H9 (cell line): ENCODE data around the gene NEURL2. TPM values are rescaled to one million over a fixed set of nuclear protein-coding genes. Genes with fewer than 3 reads are reported as not detected.

ENCODE experiments used
- DNase-seq: peaks from one replicate; pipeline ENCODE4 v3.0.0-alpha.2; 2017
- H2AFZ ChIP-seq: one replicate; pipeline ENCODE4 v1.6.1; 2013; ENCODE audit warnings: mild to moderate bottlenecking, low read length, control low read depth, moderate library complexity
- H2AK5ac ChIP-seq: 2 replicates; pipeline ENCODE4 v1.6.1; 2013; ENCODE audit warnings: low read length, control low read depth, mixed read lengths; ENCODE audit not compliant: insufficient read length
- H2BK120ac ChIP-seq: one replicate; pipeline ENCODE4 v1.6.1; 2013; ENCODE audit warnings: low read depth, mild to moderate bottlenecking, low read length, control low read depth, inconsistent platforms; ENCODE audit not compliant: poor library complexity, severe bottlenecking
- H2BK12ac ChIP-seq: 2 replicates; pipeline ENCODE4 v1.6.1; 2013; ENCODE audit warnings: low read length, control low read depth, mixed read lengths, low read depth; ENCODE audit not compliant: insufficient read length
- H2BK15ac ChIP-seq: 2 replicates; pipeline ENCODE4 v1.6.1; 2013; ENCODE audit warnings: low read depth, low read length, control low read depth
- H2BK20ac ChIP-seq: one replicate; pipeline ENCODE4 v1.6.1; 2013; ENCODE audit warnings: low read depth, mild to moderate bottlenecking, low read length, control low read depth, inconsistent platforms; ENCODE audit not compliant: poor library complexity, severe bottlenecking
- H2BK5ac ChIP-seq: 2 replicates; pipeline ENCODE4 v1.6.1; 2013; ENCODE audit warnings: low read length, control low read depth, mixed read lengths; ENCODE audit not compliant: insufficient read length
- H3K14ac ChIP-seq: 2 replicates; pipeline ENCODE4 v1.6.1; 2013; ENCODE audit warnings: low read length, control low read depth; ENCODE audit not compliant: insufficient read depth
- H3K18ac ChIP-seq: 2 replicates; pipeline ENCODE4 v1.6.1; 2013; ENCODE audit warnings: low read depth, mild to moderate bottlenecking, mixed read lengths, low read length, control low read depth; ENCODE audit not compliant: insufficient read length
- H3K23ac ChIP-seq: 2 replicates; pipeline ENCODE4 v1.6.1; 2013; ENCODE audit warnings: low read length, control low read depth, mixed read lengths, low read depth; ENCODE audit not compliant: insufficient read length
- H3K23me2 ChIP-seq: 2 replicates; pipeline ENCODE4 v1.6.1; 2013; ENCODE audit warnings: low read depth, mild to moderate bottlenecking, mixed read lengths, low read length, control low read depth; ENCODE audit not compliant: insufficient read length, poor library complexity, severe bottlenecking
- H3K27ac ChIP-seq: 2 replicates; pipeline ENCODE4 v1.5.1; 2013; ENCODE audit warnings: low read length, control low read depth, mixed read lengths, low read depth; ENCODE audit not compliant: insufficient read length
- H3K27me3 ChIP-seq: 2 replicates; pipeline ENCODE4 v1.6.1; 2013; ENCODE audit warnings: low read length, control low read depth, inconsistent platforms; ENCODE audit not compliant: insufficient read depth
- H3K4ac ChIP-seq: 2 replicates; pipeline ENCODE4 v1.6.1; 2013; ENCODE audit warnings: low read depth, mild to moderate bottlenecking, control low read depth, inconsistent platforms, low read length, moderate library complexity
- H3K4me1 ChIP-seq: 2 replicates; pipeline ENCODE4 v1.6.1; 2013; ENCODE audit warnings: low read length, control low read depth, inconsistent platforms; ENCODE audit not compliant: insufficient read depth
- H3K4me2 ChIP-seq: 2 replicates; pipeline ENCODE4 v1.6.1; 2013; ENCODE audit warnings: low read length, control low read depth, mixed read lengths; ENCODE audit not compliant: insufficient read length, insufficient read depth
- H3K56ac ChIP-seq: 2 replicates; pipeline ENCODE4 v1.6.1; 2013; ENCODE audit warnings: low read depth, mild to moderate bottlenecking, mixed read lengths, low read length, control low read depth; ENCODE audit not compliant: insufficient read length
- H3K79me1 ChIP-seq: 2 replicates; pipeline ENCODE4 v1.6.1; 2013; ENCODE audit warnings: low read depth, mild to moderate bottlenecking, moderate library complexity, low read length, control low read depth, inconsistent platforms; ENCODE audit not compliant: insufficient read depth, poor library complexity, severe bottlenecking
- H3K79me2 ChIP-seq: 2 replicates; pipeline ENCODE4 v1.6.1; 2013; ENCODE audit warnings: low read length, control low read depth, inconsistent platforms; ENCODE audit not compliant: insufficient read depth
- H3K9ac ChIP-seq: 2 replicates; pipeline ENCODE4 v1.6.1; 2013; ENCODE audit warnings: low read length, control low read depth, mixed read lengths; ENCODE audit not compliant: insufficient read length; ENCODE audit errors: extremely low read depth
- H3K9me3 ChIP-seq: one replicate; pipeline ENCODE4 v1.6.1; 2013; ENCODE audit warnings: low read depth, low read length, inconsistent platforms; ENCODE audit not compliant: control insufficient read depth
- H3T11ph ChIP-seq: one replicate; pipeline ENCODE4 v1.6.1; 2013; ENCODE audit warnings: mild to moderate bottlenecking, low read length, control low read depth, inconsistent platforms
- H4K20me1 ChIP-seq: one replicate; pipeline ENCODE4 v1.6.1; 2013; ENCODE audit not compliant: control insufficient read depth, insufficient read length, insufficient read depth
- H4K5ac ChIP-seq: 2 replicates; pipeline ENCODE4 v1.6.1; 2013; ENCODE audit warnings: low read depth, mild to moderate bottlenecking, mixed read lengths, low read length, control low read depth; ENCODE audit not compliant: insufficient read length
- H4K8ac ChIP-seq: replicated peaks from 2 replicates; pipeline ENCODE4 v1.6.1; 2013; ENCODE audit warnings: low read length, control low read depth, mixed read lengths, low read depth; ENCODE audit not compliant: insufficient read length
- H4K91ac ChIP-seq: 2 replicates; pipeline ENCODE4 v1.6.1; 2013; ENCODE audit warnings: low read depth, mild to moderate bottlenecking, moderate library complexity, mixed read lengths, low read length, control low read depth; ENCODE audit not compliant: insufficient read length
- H3K27ac Mint-ChIP-seq, 3 experiments: 2 replicates in 2 of 3; 3 replicates in 1 of 3; pipeline ENCODE4 v1.8.0; 2020 to 2021; ENCODE audit warnings: mixed read lengths in 3 of 3, mild to moderate bottlenecking in 1 of 3, moderate library complexity in 1 of 3
- H3K27me3 Mint-ChIP-seq: 2 replicates; pipeline ENCODE4 v1.8.0; 2021; ENCODE audit warnings: low read depth, mild to moderate bottlenecking, moderate library complexity, mixed read lengths
- H3K36me3 Mint-ChIP-seq, 3 experiments: 2 replicates in 2 of 3; 3 replicates in 1 of 3; pipeline ENCODE4 v1.8.0; 2020 to 2021; ENCODE audit warnings: low read depth in 3 of 3, mixed read lengths in 3 of 3; ENCODE audit not compliant: insufficient read depth in 1 of 3
- H3K4me1 Mint-ChIP-seq, 2 experiments: 2 replicates each; pipeline ENCODE4 v1.8.0; 2020; ENCODE audit warnings: mixed read lengths in 2 of 2
- H3K4me3 Mint-ChIP-seq, 2 experiments: 2 replicates in 1 of 2; 3 replicates in 1 of 2; pipeline ENCODE4 v1.8.0; 2020 to 2021; ENCODE audit warnings: mild to moderate bottlenecking in 2 of 2, mixed read lengths in 2 of 2, moderate library complexity in 1 of 2
- H3K9me3 Mint-ChIP-seq, 2 experiments: 2 replicates in 1 of 2; 3 replicates in 1 of 2; pipeline ENCODE4 v1.8.0; 2020; ENCODE audit warnings: mild to moderate bottlenecking in 2 of 2, mixed read lengths in 2 of 2, moderate library complexity in 1 of 2
- CTCF ChIP-seq: fragments of 200-600 bp; sonication (generic); conservative IDR thresholded peaks from 3 replicates; pipeline ENCODE4 v1.8.0; 2021; ENCODE audit warnings: antibody characterized with exemption, mild to moderate bottlenecking
- WGBS: extraction: QIAGEN DNeasy Blood & Tissue Kit; methylation state at CpG from one replicate; pipeline ENCODE4 v1.1.7; 2013; ENCODE audit warnings: missing lambda C conversion rate, low lambda C conversion rate, mixed read lengths; ENCODE audit not compliant: insufficient read length; ENCODE audit errors: extremely low coverage; 5-methylcytosine and 5-hydroxymethylcytosine counted together
- total RNA-seq: library from RNA; stranded (reverse); gene quantifications from 2 replicates; pipeline ENCODE4 v1.2.1, GENCODE V29; 2021

NEURL2 gene
- total RNA-seq, 1 experiment from 2014 or later, result 5.4 TPM

GRCh38 chr20:45882469-45883099, 8.4 kb downstream of the NEURL2 start:
- DNase-seq, result no peak
- H3K36me3 Mint-ChIP-seq, result peaks cover 17 to 31% (median 24%) of the 10 kb centered on the region in 3 experiments
- Histone ChIP-seq H3K4me1 (no peaks in the 10 kb centered on the region), H3K27me3 (no peaks in the 10 kb centered on the region), H3K14ac (no peak overlapping the region), H2BK12ac (no peak overlapping the region), H2BK20ac (no peak overlapping the region), H3K23me2 (peaks cover 5% of the 10 kb centered on the region), H3K18ac (no peak overlapping the region), H3K4ac (no peak overlapping the region), H3T11ph (no peak overlapping the region), H4K5ac (no peak overlapping the region), H4K20me1 (no peaks in the 10 kb centered on the region), H2AFZ (no peak overlapping the region), H3K23ac (no peak overlapping the region), H3K27ac (no peak overlapping the region), H3K56ac (no peak overlapping the region), H3K9ac (no peak overlapping the region), H4K91ac (no peak overlapping the region), H2BK5ac (no peak overlapping the region), H3K79me1 (no peaks in the 10 kb centered on the region), H4K8ac (no peak overlapping the region), H3K9me3 (no peaks in the 10 kb centered on the region), H3K4me2 (no peak overlapping the region), H2AK5ac (no peak overlapping the region), H2BK15ac (no peak overlapping the region), H2BK120ac (no peak overlapping the region), H3K79me2 (peaks cover 5% of the 10 kb centered on the region; the same call in 1 of the 2 replicates)
- H3K27ac Mint-ChIP-seq, result no peak overlapping the region; a peak in 1 of 7 replicates
- WGBS, result no CpG with 5 or more reads among the region's 4 CpGs
- no peaks in the 10 kb centered on the region; a peak in 1 of 5 replicates for H3K9me3 Mint-ChIP-seq
- H3K27me3 Mint-ChIP-seq, result no peaks in the 10 kb centered on the region
- H3K4me3 Mint-ChIP-seq, result peak overlapping the region; percentile 55 to 72
- TF ChIP-seq CTCF, result no peak
- H3K4me1 Mint-ChIP-seq, result peaks cover 5 to 9% of the 10 kb centered on the region in 2 experiments
